GM23338 (cell line): ENCODE measurements around the gene SPATS1. TPM values are rescaled to one million over a fixed set of nuclear protein-coding genes. Genes with fewer than 3 reads are reported as not detected.
A peak's percentile ranks its signal among the peaks of the same experiment; 100 is the strongest.

Experiments used
- ATAC-seq: fragments of 200-7000 bp; cut with Tn5 transposase; 3 replicates; pipeline ENCODE4 v1.9.1; 2020
- DNase-seq: peaks from one replicate; pipeline ENCODE4 v3.0.0-alpha.2; 2015; ENCODE audit warnings: low spot score
- H2AFZ ChIP-seq: fragments of 200-600 bp; sonication (generic); 2 replicates; pipeline ENCODE4 v1.8.0; 2016; ENCODE audit warnings: antibody characterized with exemption, mild to moderate bottlenecking, moderate library complexity
- H3F3A ChIP-seq: fragments of 200-600 bp; sonication (generic); replicated peaks from 2 replicates; pipeline ENCODE4 v1.8.0; 2017; ENCODE audit warnings: antibody characterized with exemption, mixed run types, low read depth
- H3K27ac ChIP-seq: fragments of 200-600 bp; sonication (generic); 2 replicates; pipeline ENCODE4 v1.6.1; 2016; ENCODE audit warnings: low read depth
- H3K27me3 ChIP-seq: fragments of 200-600 bp; sonication (generic); 2 replicates; pipeline ENCODE4 v1.8.0; 2016; ENCODE audit warnings: mild to moderate bottlenecking, mixed run types, moderate library complexity; ENCODE audit not compliant: insufficient read depth
- H3K36me3 ChIP-seq: fragments of 200-600 bp; sonication (generic); 2 replicates; pipeline ENCODE4 v1.8.0; 2016; ENCODE audit warnings: mild to moderate bottlenecking; ENCODE audit not compliant: insufficient read depth
- H3K4me1 ChIP-seq: fragments of 200-600 bp; sonication (generic); 2 replicates; pipeline ENCODE4 v1.8.0; 2016; ENCODE audit warnings: mild to moderate bottlenecking, moderate library complexity; ENCODE audit not compliant: insufficient read depth
- H3K4me2 ChIP-seq: fragments of 200-600 bp; sonication (generic); 2 replicates; pipeline ENCODE4 v1.7.1; 2017; ENCODE audit warnings: mixed run types
- H3K4me3 ChIP-seq: fragments of 200-600 bp; sonication (generic); 2 replicates; pipeline ENCODE4 v1.6.1; 2016; ENCODE audit warnings: mixed run types
- H3K79me2 ChIP-seq: fragments of 200-600 bp; sonication (generic); replicated peaks from 2 replicates; pipeline ENCODE4 v1.8.0; 2017; ENCODE audit warnings: mild to moderate bottlenecking; ENCODE audit not compliant: insufficient read depth
- H3K9me2 ChIP-seq: fragments of 200-600 bp; sonication (generic); 2 replicates; pipeline ENCODE4 v1.8.0; 2017; ENCODE audit not compliant: insufficient read depth
- H4K20me1 ChIP-seq: fragments of 200-600 bp; sonication (generic); replicated peaks from 2 replicates; pipeline ENCODE4 v1.8.0; 2017; ENCODE audit warnings: mild to moderate bottlenecking; ENCODE audit not compliant: insufficient read depth
- H3K27ac Mint-ChIP-seq: 2 replicates; pipeline ENCODE4 v1.8.0; 2020; ENCODE audit warnings: inconsistent platforms, mild to moderate bottlenecking, moderate library complexity, mixed read lengths
- H3K27me3 Mint-ChIP-seq: 3 replicates; pipeline ENCODE4 v1.8.0; 2022; ENCODE audit warnings: low read depth, mild to moderate bottlenecking, moderate library complexity, mixed read lengths, inconsistent platforms; ENCODE audit not compliant: insufficient read depth, poor library complexity
- H3K36me3 Mint-ChIP-seq: 3 replicates; pipeline ENCODE4 v1.8.0; 2021; ENCODE audit warnings: low read depth, mild to moderate bottlenecking, inconsistent platforms, moderate library complexity, mixed read lengths
- H3K4me1 Mint-ChIP-seq: 3 replicates; pipeline ENCODE4 v1.8.0; 2020; ENCODE audit warnings: mild to moderate bottlenecking, inconsistent platforms, mixed read lengths
- H3K4me3 Mint-ChIP-seq: 3 replicates; pipeline ENCODE4 v1.8.0; 2021; ENCODE audit warnings: moderate library complexity, mild to moderate bottlenecking, inconsistent platforms, mixed read lengths
- H3K9me3 Mint-ChIP-seq: 3 replicates; pipeline ENCODE4 v1.8.0; 2020; ENCODE audit warnings: moderate library complexity, mild to moderate bottlenecking, inconsistent platforms, mixed read lengths
- CREB1 ChIP-seq: fragments of 250-450 bp; sonication (Bioruptor Pico); IDR thresholded peaks from 2 replicates; pipeline ENCODE4 v1.5.0; 2020; ENCODE audit warnings: low read depth, mild to moderate bottlenecking, moderate library complexity
- CTCF ChIP-seq, 2 experiments: fragments of 200-600 bp in 1 of 2; sonication (generic) in 1 of 2; conservative IDR thresholded peaks; 2 replicates each; pipeline versions ENCODE4 v1.5.1 to v1.6.1; 2016 to 2017; ENCODE audit warnings: antibody characterized with exemption in 2 of 2, low read depth in 2 of 2, mild to moderate bottlenecking in 2 of 2, moderate library complexity in 1 of 2
- POLR2AphosphoS5 ChIP-seq: IDR thresholded peaks from 2 replicates; pipeline ENCODE4 v1.6.1; 2016; ENCODE audit warnings: antibody characterized with exemption, low read depth
- ZNF462 ChIP-seq: fragments of 250-450 bp; sonication (Bioruptor Pico); IDR thresholded peaks from 2 replicates; pipeline ENCODE4 v1.5.0; 2020; ENCODE audit warnings: mild to moderate bottlenecking, moderate library complexity
- long read RNA-seq: library from polyadenylated mRNA; unstranded; transcript quantifications from one replicate; pipeline ENCODE4 v2.0.0, GENCODE V29; 2020; ENCODE audit not compliant: unreplicated experiment
- polyA plus RNA-seq: library from polyadenylated mRNA; unstranded; fragments of >200 nt; fragmentation: Nextera tagmentation; extraction: Ambion mirVana; gene quantifications from 2 replicates; pipeline ENCODE4 v1.2.1, GENCODE V29; 2016
- total RNA-seq: library from RNA; depleted of rRNA; stranded (reverse); fragments of >200 nt; shearing (Covaris generic); gene quantifications from 2 replicates; pipeline ENCODE4 v1.2.3, GENCODE V29; 2014; rRNA removed
- TF ChIP-seq, protein P1 (sequence below): IDR thresholded peaks from one replicate; pipeline ENCODE4 v1.6.1; 2018; ENCODE audit warnings: antibody characterized with exemption; ENCODE audit not compliant: unreplicated experiment

SPATS1 gene, protein sequence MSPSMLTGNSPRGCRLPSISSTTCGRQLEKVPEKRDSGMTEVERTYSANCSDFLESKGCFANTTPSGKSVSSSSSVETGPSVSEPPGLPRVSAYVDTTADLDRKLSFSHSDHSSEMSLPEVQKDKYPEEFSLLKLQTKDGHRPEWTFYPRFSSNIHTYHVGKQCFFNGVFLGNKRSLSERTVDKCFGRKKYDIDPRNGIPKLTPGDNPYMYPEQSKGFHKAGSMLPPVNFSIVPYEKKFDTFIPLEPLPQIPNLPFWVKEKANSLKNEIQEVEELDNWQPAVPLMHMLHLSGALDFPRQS
- total RNA-seq (not detected in 2 replicates), polyA plus RNA-seq (not detected in 2 replicates)
- long read RNA-seq, result 0 reads

- peak within 1 kb of the TSS; percentile 69 for H3K4me2 ChIP-seq
- ATAC-seq (peak; percentile 83), DNase-seq (peak; percentile 85)
- Mint-ChIP-seq H3K4me1 (peaks cover 8% of the 10 kb centered on the region; the same call in 2 of the 3 replicates), H3K9me3 (no peaks in the 10 kb centered on the region), H3K27ac (no peak within 1 kb of the TSS), H3K4me3 (peak within 1 kb of the TSS; percentile 6), H3K27me3 (peaks cover 10% of the 10 kb centered on the region), H3K36me3 (no peaks in the 10 kb centered on the region)
- H3F3A ChIP-seq, result no peaks in the 10 kb centered on the region
- H2AFZ ChIP-seq, result peak within 1 kb of the TSS; percentile 76
- TF ChIP-seq ZNF462 (CRISPR knock-in tag), result no peak
- 0 out of 2 replicates have a peak, but pooled peaks have one; percentile 35 for TF ChIP-seq POLR2AphosphoS5
- H3K4me3 ChIP-seq, result peak within 1 kb of the TSS; percentile 45
- no peaks in the 10 kb centered on the region for H3K79me2 ChIP-seq
- 0 out of 2 replicates have a peak, but pooled peaks cover 6% of the 10 kb centered on the region for H3K4me1 ChIP-seq
- no peak within 1 kb of the TSS for H3K27ac ChIP-seq
- no peaks in the 10 kb centered on the region for H4K20me1 ChIP-seq
- peaks cover 23% of the 10 kb centered on the region for H3K27me3 ChIP-seq
- H3K36me3 ChIP-seq, result no peaks in the 10 kb centered on the region
- no peaks in the 10 kb centered on the region for H3K9me2 ChIP-seq
Measured at GRCh38 chr6:44342489-44342888, at the start of gene SPATS1. Gene SPATS1 (plus strand): TSS chr6:44342650. CDS start chr6:44343096, 446 bp downstream.

GRCh38 chr6:44292661-44293365, 49.6 kb upstream of the SPATS1 start:
- no peaks in the 10 kb centered on the region; the same call in 2 of the 3 replicates for H3K9me3 Mint-ChIP-seq
- no peak for TF ChIP-seq CTCF (conservative IDR thresholded peaks at IDR 0.05; ENCODE audit: low read depth in 2 of 2)
- TF ChIP-seq, protein P1, sequence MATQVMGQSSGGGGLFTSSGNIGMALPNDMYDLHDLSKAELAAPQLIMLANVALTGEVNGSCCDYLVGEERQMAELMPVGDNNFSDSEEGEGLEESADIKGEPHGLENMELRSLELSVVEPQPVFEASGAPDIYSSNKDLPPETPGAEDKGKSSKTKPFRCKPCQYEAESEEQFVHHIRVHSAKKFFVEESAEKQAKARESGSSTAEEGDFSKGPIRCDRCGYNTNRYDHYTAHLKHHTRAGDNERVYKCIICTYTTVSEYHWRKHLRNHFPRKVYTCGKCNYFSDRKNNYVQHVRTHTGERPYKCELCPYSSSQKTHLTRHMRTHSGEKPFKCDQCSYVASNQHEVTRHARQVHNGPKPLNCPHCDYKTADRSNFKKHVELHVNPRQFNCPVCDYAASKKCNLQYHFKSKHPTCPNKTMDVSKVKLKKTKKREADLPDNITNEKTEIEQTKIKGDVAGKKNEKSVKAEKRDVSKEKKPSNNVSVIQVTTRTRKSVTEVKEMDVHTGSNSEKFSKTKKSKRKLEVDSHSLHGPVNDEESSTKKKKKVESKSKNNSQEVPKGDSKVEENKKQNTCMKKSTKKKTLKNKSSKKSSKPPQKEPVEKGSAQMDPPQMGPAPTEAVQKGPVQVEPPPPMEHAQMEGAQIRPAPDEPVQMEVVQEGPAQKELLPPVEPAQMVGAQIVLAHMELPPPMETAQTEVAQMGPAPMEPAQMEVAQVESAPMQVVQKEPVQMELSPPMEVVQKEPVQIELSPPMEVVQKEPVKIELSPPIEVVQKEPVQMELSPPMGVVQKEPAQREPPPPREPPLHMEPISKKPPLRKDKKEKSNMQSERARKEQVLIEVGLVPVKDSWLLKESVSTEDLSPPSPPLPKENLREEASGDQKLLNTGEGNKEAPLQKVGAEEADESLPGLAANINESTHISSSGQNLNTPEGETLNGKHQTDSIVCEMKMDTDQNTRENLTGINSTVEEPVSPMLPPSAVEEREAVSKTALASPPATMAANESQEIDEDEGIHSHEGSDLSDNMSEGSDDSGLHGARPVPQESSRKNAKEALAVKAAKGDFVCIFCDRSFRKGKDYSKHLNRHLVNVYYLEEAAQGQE, result no peak
- TF ChIP-seq CREB1, result no peak

More at GRCh38 chr6:44292661-44293365, 49.6 kb upstream of the SPATS1 start:
- peaks cover 6% of the 10 kb centered on the region for H3K4me1 Mint-ChIP-seq
- H3K4me3 Mint-ChIP-seq, result no peak overlapping the region
- H3K27me3 Mint-ChIP-seq, result peaks cover 31% of the 10 kb centered on the region
- Histone ChIP-seq H3K27ac (no peak overlapping the region), H3K9me2 (no peaks in the 10 kb centered on the region), H3K36me3 (no peaks in the 10 kb centered on the region), H2AFZ (no peak overlapping the region), H3K4me2 (no peak overlapping the region), H3F3A (0 out of 2 replicates have a peak, but pooled peaks cover 1% of the 10 kb centered on the region), H3K79me2 (no peaks in the 10 kb centered on the region), H4K20me1 (no peaks in the 10 kb centered on the region), H3K4me1 (no peaks in the 10 kb centered on the region; the same call in 1 of the 2 replicates), H3K27me3 (peaks cover 21% of the 10 kb centered on the region), H3K4me3 (no peak overlapping the region)
- H3K27ac Mint-ChIP-seq, result no peak overlapping the region
- no peaks in the 10 kb centered on the region for H3K36me3 Mint-ChIP-seq
- DNase-seq (no peak), ATAC-seq (no peak)
